Measurements from ENCODE around the gene LRRC7.
"Not testable (repeated sequence)": the region's sequence is repeated elsewhere in the genome, so short reads cannot be mapped to it uniquely, and the experiment has no call there.

Gene LRRC7

GRCh38 chr1:69888016-69888415, 320.3 kb downstream of the LRRC7 start:
- DNase-seq (ENCODE audit: low read depth), result not testable (repeated sequence)

GRCh38 chr1:69888657-69889056, 320.9 kb downstream of the LRRC7 start:
- no peak for DNase-seq (ENCODE audit: low read depth)

GRCh38 chr1:69898403-69898947, 330.8 kb downstream of the LRRC7 start:
- DNase-seq (ENCODE audit: low read depth), result no peak

GRCh38 chr1:69911301-69911801, 343.6 kb downstream of the LRRC7 start:
- DNase-seq (ENCODE audit: low read depth), result peak; percentile 82

GRCh38 chr1:69913977-69914376, 346.3 kb downstream of the LRRC7 start:
- DNase-seq (ENCODE audit: low read depth), result no peak

- no peak for DNase-seq (ENCODE audit: low read depth)
These were observed 347.4 kb downstream of the LRRC7 start for GRCh38 chr1:69914976-69915765.

- DNase-seq (ENCODE audit: low read depth), result no peak
These were observed 351.6 kb downstream of the LRRC7 start for GRCh38 chr1:69919129-69919921.

- no peak for DNase-seq (ENCODE audit: low read depth)
These were observed 352.2 kb downstream of the LRRC7 start for GRCh38 chr1:69919922-69920273.

GRCh38 chr1:69920426-69920825, 352.7 kb downstream of the LRRC7 start:
- DNase-seq (ENCODE audit: low read depth), result no peak

GRCh38 chr1:69921486-69921885, 353.8 kb downstream of the LRRC7 start:
- DNase-seq (ENCODE audit: low read depth), result no peak

- DNase-seq (ENCODE audit: low read depth), result not testable (repeated sequence)
These were observed 360.5 kb downstream of the LRRC7 start for GRCh38 chr1:69928234-69928633.

- DNase-seq (ENCODE audit: low read depth), result no peak
These were observed 361.8 kb downstream of the LRRC7 start for GRCh38 chr1:69929308-69930057.

GRCh38 chr1:69930396-69930795, 362.7 kb downstream of the LRRC7 start:
- DNase-seq (ENCODE audit: low read depth), result no peak

GRCh38 chr1:69932760-69933159, 365.0 kb downstream of the LRRC7 start:
- no peak for DNase-seq (ENCODE audit: low read depth)

- DNase-seq (ENCODE audit: low read depth), result no peak
These were observed 372.5 kb downstream of the LRRC7 start for GRCh38 chr1:69940231-69940630.

- DNase-seq (ENCODE audit: low read depth), result no peak
These were observed 373.1 kb downstream of the LRRC7 start for GRCh38 chr1:69940816-69941215.

- DNase-seq (ENCODE audit: low read depth), result no peak
These were observed 375.3 kb downstream of the LRRC7 start for GRCh38 chr1:69943030-69943429.

GRCh38 chr1:69946935-69947334, 379.2 kb downstream of the LRRC7 start:
- no peak for DNase-seq (ENCODE audit: low read depth)

- DNase-seq (ENCODE audit: low read depth), result no peak
These were observed 380.1 kb downstream of the LRRC7 start for GRCh38 chr1:69947837-69948236.

GRCh38 chr1:69952676-69953075, 385.0 kb downstream of the LRRC7 start:
- DNase-seq (ENCODE audit: low read depth), result no peak

GRCh38 chr1:69962452-69962851, 394.7 kb downstream of the LRRC7 start:
- DNase-seq (ENCODE audit: low read depth), result not testable (repeated sequence)

GRCh38 chr1:69967245-69967766, 399.6 kb downstream of the LRRC7 start:
- DNase-seq (ENCODE audit: low read depth), result no peak
